GM19043 (cell line): ENCODE measurements around the gene SLC27A1.
"Not testable (repeated sequence)": the region's sequence is repeated elsewhere in the genome, so short reads cannot be mapped to it uniquely, and the experiment has no call there.

ENCODE experiments used
- ATAC-seq: cut with Tn5 transposase; IDR thresholded peaks from one replicate; pipeline ENCODE4 v1.9.1; 2021; ENCODE audit warnings: low read depth; ENCODE audit not compliant: unreplicated experiment

Gene SLC27A1

GRCh38 chr19:17484520-17485185 lies 14.3 kb downstream of the SLC27A1 start:
- no peak for ATAC-seq

- no peak for ATAC-seq
Measured at GRCh38 chr19:17486545-17487240, 16.4 kb downstream of the SLC27A1 start.

GRCh38 chr19:17487284-17488121 lies 17.2 kb downstream of the SLC27A1 start:
- no peak for ATAC-seq

- ATAC-seq = no peak
Measured at GRCh38 chr19:17488593-17489391, 18.5 kb downstream of the SLC27A1 start.

DNA sequence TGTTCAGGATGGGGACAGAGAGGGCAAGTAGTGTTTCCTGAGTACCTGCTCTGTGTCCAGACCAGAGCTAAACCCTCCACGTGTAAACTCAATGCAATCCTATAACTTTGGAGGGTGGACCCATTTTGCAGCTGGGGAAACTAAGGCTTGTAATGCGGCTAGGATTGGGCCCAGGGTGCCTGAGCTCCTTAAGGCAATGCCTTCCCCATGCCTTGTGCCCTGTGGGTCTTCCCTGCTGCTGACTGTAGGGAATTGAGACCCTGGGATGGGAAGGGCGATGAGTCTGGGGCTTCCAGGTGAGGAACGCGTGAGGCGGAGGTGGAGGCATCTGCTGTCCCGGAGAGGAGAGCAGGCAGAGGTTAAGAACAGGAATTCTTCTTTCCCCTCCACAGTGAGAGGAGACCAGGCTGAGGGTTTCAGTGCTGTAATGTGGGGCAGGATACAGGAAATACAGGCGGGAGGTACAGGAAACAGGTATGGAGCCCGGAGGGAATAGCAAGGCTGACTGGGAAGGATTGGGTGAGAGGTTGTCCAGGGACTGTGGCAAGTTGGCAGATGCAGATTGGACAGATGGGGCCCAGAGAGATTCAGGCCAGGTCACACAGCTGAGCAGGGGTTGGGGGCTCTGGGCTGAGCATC lies 19.2 kb downstream of the SLC27A1 start:
- no peak for ATAC-seq

DNA sequence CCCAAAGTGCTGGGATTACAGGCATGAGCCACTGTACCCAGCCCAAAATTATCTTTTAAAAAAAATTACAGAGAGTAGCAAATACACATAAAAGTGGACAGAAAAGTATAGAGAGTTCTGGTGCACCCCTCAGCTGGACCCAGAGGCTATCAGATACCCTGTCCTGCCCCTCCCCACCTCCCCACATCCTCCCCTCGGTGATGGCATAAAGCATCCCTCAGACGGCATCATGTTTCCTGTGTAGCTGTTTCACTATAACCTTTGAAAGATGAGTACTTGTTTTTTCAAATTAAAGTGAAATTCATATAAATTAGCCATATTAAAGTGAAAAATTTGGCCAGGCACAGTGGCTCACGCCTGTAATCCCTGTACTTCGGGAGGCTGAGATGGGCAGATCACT lies 20.1 kb downstream of the SLC27A1 start:
- no peak for ATAC-seq

- ATAC-seq = no peak
Measured at GRCh38 chr19:17491287-17491686, 21.0 kb downstream of the SLC27A1 start.

DNA sequence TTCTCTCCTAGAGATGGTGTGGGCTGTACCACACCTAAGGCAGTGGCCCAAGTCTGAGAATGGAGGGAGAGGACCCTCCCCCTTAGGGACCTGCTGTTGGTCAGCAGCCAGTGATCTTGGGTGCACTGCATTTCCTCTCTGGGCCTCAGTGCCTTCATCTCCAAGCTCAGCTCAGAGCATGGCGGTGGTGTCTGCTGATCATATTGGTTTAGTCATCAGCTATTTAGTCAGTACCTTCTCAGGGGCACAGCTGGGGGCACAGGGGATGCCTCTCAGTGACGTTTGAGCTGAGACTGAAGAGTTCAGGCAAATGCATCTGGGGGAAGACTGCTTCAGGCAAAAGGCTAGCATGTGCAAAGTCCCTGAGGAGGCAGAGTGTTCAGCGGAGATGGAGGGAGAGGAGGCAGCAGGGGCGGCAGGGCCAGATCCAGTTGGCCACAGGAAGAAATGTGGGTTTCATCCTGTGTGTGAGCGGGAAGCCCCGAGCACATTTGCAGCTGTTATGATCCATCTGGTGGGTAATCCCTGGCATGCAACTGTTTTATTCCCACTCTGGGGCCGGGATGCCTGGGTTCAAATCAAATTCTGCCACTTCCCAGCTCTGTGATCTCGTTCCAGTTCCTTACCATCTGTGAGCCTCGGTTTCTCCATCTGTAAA lies 25.4 kb downstream of the SLC27A1 start:
- no peak for ATAC-seq

DNA sequence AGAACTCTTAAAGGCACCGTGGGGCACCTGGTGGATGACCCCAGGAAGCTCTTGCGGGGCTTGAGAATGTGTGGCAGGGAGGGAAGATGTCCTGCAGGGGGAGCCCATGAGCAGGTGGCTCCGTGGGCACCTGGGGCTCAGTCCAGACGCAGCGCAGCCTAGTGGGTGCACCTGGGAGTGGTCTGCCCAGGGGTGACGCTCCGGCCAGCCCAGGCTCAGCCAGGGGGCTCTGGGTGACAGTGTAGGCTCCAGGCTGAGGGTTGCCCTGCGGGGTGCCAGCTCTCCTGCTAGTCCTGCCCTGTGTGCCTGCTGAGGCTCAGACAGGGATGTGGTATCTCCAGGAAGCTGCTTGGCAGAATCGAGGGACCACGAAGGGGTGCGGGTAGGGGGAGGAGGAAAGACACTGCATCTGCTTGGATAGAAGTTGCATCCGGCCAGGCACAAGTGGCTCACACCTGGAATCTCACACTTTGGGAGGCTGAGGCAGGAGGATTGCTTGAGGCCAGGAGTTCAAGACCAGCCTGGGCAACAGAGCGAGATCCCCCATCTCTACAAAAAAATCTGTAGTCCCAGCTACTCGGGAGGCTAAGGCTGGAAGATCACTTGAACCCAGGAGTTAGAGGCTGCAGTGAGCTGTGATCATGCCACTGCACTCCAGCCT lies 26.1 kb downstream of the SLC27A1 start:
- no peak for ATAC-seq

DNA sequence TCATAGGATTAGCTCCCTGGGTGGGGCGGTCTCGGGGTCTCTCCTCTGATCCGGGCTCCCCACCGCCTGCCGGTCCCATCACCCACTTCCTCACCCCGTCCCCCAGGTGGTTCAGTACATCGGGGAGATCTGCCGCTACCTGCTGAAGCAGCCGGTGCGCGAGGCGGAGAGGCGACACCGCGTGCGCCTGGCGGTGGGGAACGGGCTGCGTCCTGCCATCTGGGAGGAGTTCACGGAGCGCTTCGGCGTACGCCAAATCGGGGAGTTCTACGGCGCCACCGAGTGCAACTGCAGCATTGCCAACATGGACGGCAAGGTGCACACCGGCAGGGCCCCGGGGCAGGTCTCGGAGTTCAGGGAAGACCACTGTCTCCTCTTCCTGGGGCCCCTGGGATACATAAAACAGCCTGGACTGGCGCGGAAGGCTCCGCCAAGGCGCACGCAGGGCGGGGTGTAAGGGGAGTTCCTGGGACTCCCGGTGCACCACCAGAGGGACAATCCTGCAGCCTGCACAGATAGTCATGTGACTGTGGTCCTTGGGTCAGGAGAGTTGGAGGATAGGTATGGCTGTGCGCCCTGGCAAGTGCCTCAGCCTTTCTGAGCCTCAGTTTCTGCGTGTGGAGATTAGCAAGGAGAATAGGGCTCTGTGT lies 26.9 kb downstream of the SLC27A1 start:
- ATAC-seq = no peak

DNA sequence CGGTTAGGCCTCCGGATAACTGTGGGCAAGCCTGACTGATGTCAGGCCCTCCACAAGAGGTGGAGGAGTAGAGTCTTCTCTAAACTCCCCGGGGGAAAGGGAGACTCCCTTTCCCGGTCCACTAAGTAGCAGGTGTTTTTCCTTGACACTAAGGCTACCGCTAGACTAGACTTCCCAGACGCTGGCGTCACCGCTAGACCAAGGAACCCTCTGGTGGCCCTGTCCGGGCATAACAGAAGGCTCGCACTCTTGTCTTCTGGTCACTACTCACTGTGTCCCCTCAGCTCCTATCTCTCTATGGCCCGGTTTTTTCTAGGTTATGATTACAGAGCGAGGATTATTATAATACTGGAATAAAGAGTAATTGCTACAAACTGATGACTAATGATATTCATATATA lies 28.7 kb downstream of the SLC27A1 start:
- not testable (repeated sequence) for ATAC-seq

- no peak for ATAC-seq
Measured at GRCh38 chr19:17499648-17500446, 29.5 kb downstream of the SLC27A1 start.

DNA sequence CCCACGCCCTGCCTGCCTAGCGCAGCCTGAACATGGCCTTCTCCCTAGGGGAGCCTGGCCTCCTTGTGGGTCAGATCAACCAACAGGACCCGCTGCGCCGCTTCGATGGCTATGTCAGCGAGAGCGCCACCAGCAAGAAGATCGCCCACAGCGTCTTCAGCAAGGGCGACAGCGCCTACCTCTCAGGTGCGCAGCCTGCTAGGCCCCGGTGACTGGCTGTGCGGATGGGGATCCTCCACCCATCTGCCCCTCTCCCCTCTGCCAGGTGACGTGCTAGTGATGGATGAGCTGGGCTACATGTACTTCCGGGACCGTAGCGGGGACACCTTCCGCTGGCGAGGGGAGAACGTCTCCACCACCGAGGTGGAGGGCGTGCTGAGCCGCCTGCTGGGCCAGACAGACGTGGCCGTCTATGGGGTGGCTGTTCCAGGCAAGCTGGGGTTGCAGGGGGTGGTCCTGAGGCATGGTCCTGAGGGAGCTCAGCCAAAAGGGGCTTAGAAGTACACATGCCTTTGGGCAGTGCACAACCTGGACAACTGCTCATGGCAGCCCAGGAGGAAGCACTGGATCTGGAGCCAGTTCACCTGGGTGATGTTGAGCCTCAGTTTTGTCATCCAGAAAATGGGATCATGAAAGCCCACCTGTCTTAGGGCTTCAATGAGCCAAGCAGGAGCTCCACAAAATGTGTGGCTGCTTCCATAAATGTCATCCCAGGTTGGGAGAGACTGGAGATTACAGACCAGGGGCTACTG lies 30.3 kb downstream of the SLC27A1 start:
- no peak for ATAC-seq

DNA sequence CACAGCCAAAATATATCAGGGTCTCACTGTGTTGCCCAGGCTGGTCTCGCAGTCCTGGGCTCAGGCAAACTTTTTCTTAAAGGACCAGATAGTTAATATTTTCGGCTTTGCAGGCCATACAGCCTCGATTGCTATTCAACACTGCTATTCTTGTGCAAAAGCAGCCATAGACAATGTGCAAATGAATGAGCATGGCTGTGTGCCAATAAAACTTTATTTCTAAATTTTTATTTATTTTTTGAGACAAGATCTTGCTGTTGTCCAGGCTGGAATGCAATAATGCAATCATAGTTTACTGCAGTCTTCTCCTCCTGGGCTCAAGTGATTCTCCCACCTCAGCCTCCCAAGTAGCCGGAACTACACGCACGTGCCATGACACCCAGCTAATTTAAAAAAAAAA lies 32.9 kb downstream of the SLC27A1 start:
- ATAC-seq = no peak

- ATAC-seq = no peak
Measured at GRCh38 chr19:17504030-17504429, 33.7 kb downstream of the SLC27A1 start.

- ATAC-seq = no peak
Measured at GRCh38 chr19:17504456-17504855, 34.1 kb downstream of the SLC27A1 start.

- no peak for ATAC-seq
Measured at GRCh38 chr19:17505223-17505622, 34.9 kb downstream of the SLC27A1 start.
